Measurements from ENCODE around the gene FARS2. TPM values are rescaled to one million over a fixed set of nuclear protein-coding genes. Genes with fewer than 3 reads are reported as not detected.

The FARS2 gene
- total and polyA plus RNA-seq, 2 donors (not counting 1 experiment from before 2014, with no cell fraction given), result 33.0 to 35.5 TPM

GRCh38 chr6:5557506-5557905, 296.2 kb downstream of the FARS2 start:
- TF ChIP-seq EZH2 (IDR thresholded peaks at IDR 0.05; ENCODE audit: borderline replicate concordance, insufficient read depth, low read depth, low read length, poor library complexity, severe bottlenecking) (no peak), CTCF (IDR thresholded peaks at IDR 0.05) (no peak)
- Histone ChIP-seq H3K4me1 (ENCODE audit: control insufficient read depth in 2 of 2, insufficient read depth in 2 of 2, low read length in 2 of 2) (no peaks in the 10 kb centered on the region), H3K27ac (ENCODE audit: low read length in 2 of 2) (no peak overlapping the region), H3K9me3 (ENCODE audit: control extremely low read depth in 1 of 3, control insufficient read depth in 2 of 3, insufficient read depth in 1 of 3, low read length in 2 of 3) (no peaks in the 10 kb centered on the region), H4K20me1 (ENCODE audit: control insufficient read depth, insufficient read depth, low read length, poor library complexity, severe bottlenecking) (no peaks in the 10 kb centered on the region), H3K79me2 (ENCODE audit: control insufficient read depth, insufficient read depth, low read length) (no peaks in the 10 kb centered on the region), H3K9ac (ENCODE audit: low read length) (no peak overlapping the region), H3K4me3 (ENCODE audit: control extremely low read depth in 1 of 5, extremely low read depth in 1 of 5, insufficient read depth in 1 of 5, low read depth in 2 of 5, low read length in 4 of 5) (no peak overlapping the region), H3K27me3 (replicated peaks in 1 of 4; ENCODE audit: control extremely low read depth in 1 of 4, control insufficient read depth in 3 of 4, insufficient read depth in 4 of 4, low read length in 3 of 4) (no peaks in the 10 kb centered on the region), H3K36me3 (replicated peaks in 1 of 2; ENCODE audit: control extremely low read depth in 1 of 2, control insufficient read depth in 1 of 2, extremely low read depth in 1 of 2, insufficient read depth in 2 of 2, low read length in 1 of 2) (no peaks in the 10 kb centered on the region), H2AFZ (ENCODE audit: insufficient read depth, low read depth, low read length, poor library complexity, severe bottlenecking) (no peak overlapping the region), H3K4me2 (replicated peaks; ENCODE audit: low read depth, low read length, poor library complexity, severe bottlenecking) (no peak overlapping the region)
- peaks cover 2% of the 10 kb centered on the region for H3K4me1 Mint-ChIP-seq
- intact Hi-C loops (cut with micrococcal nuclease), result no loop called here
- H3K27me3 Mint-ChIP-seq, result no peaks in the 10 kb centered on the region
- no peak overlapping the region for H3K27ac Mint-ChIP-seq
- ATAC-seq (ENCODE audit: low read depth), result no peak
- H3K4me3 Mint-ChIP-seq, result no peak overlapping the region
- no peaks in the 10 kb centered on the region for H3K9me3 Mint-ChIP-seq (ENCODE audit: insufficient read depth)
- CTCF ChIA-PET, result no interaction called here
- POLR2A ChIA-PET, result no interaction called here
- no CpG with 5 or more reads among the region's 5 CpGs for WGBS (ENCODE audit: insufficient coverage)
- DNase-seq, result no peak

GRCh38 chr6:5559651-5560050, 298.3 kb downstream of the FARS2 start:
- no CpG with 5 or more reads among the region's 2 CpGs for WGBS (ENCODE audit: insufficient coverage)
- POLR2A ChIA-PET, result no interaction called here

More at GRCh38 chr6:5559651-5560050, 298.3 kb downstream of the FARS2 start:
- no peak overlapping the region for H3K27ac ChIP-seq (ENCODE audit: low read length in 2 of 2)
- Mint-ChIP-seq H3K27me3 (no peaks in the 10 kb centered on the region), H3K27ac (no peak overlapping the region), H3K9me3 (ENCODE audit: insufficient read depth) (no peaks in the 10 kb centered on the region), H3K4me1 (no peaks in the 10 kb centered on the region), H3K4me3 (no peak overlapping the region)
- H3K36me3 ChIP-seq (replicated peaks in 1 of 2; ENCODE audit: control extremely low read depth in 1 of 2, control insufficient read depth in 1 of 2, extremely low read depth in 1 of 2, insufficient read depth in 2 of 2, low read length in 1 of 2), result no peaks in the 10 kb centered on the region
- no peak overlapping the region for H2AFZ ChIP-seq (ENCODE audit: insufficient read depth, low read depth, low read length, poor library complexity, severe bottlenecking)
- no peak overlapping the region for H3K4me3 ChIP-seq (ENCODE audit: control extremely low read depth in 1 of 5, extremely low read depth in 1 of 5, insufficient read depth in 1 of 5, low read depth in 2 of 5, low read length in 4 of 5)
- intact Hi-C loops (cut with micrococcal nuclease), result no loop called here
- DNase-seq (no peak), ATAC-seq (ENCODE audit: low read depth) (no peak)
- H3K9me3 ChIP-seq (ENCODE audit: control extremely low read depth in 1 of 3, control insufficient read depth in 2 of 3, insufficient read depth in 1 of 3, low read length in 2 of 3), result peaks cover 0 to 4% (median 0%) of the 10 kb centered on the region in 3 donors
- no peak overlapping the region for H3K4me2 ChIP-seq (replicated peaks; ENCODE audit: low read depth, low read length, poor library complexity, severe bottlenecking)
- no peaks in the 10 kb centered on the region for H3K27me3 ChIP-seq (replicated peaks in 1 of 4; ENCODE audit: control extremely low read depth in 1 of 4, control insufficient read depth in 3 of 4, insufficient read depth in 4 of 4, low read length in 3 of 4)
- CTCF ChIA-PET, result no interaction called here
- no peak for TF ChIP-seq CTCF (IDR thresholded peaks at IDR 0.05)
- no peak for TF ChIP-seq EZH2 (IDR thresholded peaks at IDR 0.05; ENCODE audit: borderline replicate concordance, insufficient read depth, low read depth, low read length, poor library complexity, severe bottlenecking)
- no peaks in the 10 kb centered on the region for H3K79me2 ChIP-seq (ENCODE audit: control insufficient read depth, insufficient read depth, low read length)
- no peak overlapping the region for H3K9ac ChIP-seq (ENCODE audit: low read length)
- no peaks in the 10 kb centered on the region for H3K4me1 ChIP-seq (ENCODE audit: control insufficient read depth in 2 of 2, insufficient read depth in 2 of 2, low read length in 2 of 2)
- no peaks in the 10 kb centered on the region for H4K20me1 ChIP-seq (ENCODE audit: control insufficient read depth, insufficient read depth, low read length, poor library complexity, severe bottlenecking)
